Activated T-cell treated with anti-CD3 and anti-CD28 coated beads, Interleukin-2, amount 50 U/mL, for 24 hours (primary cell): ENCODE data around the gene HNRNPA1L2.
"Not testable (repeated sequence)": the region's sequence is repeated elsewhere in the genome, so short reads cannot be mapped to it uniquely, and the experiment has no call there.

Experiments used
- DNase-seq: peaks from one replicate; pipeline ENCODE4 v3.0.0-alpha.2; 2020
- H3K27ac Mint-ChIP-seq: 2 replicates; pipeline ENCODE4 v1.8.0; 2020; ENCODE audit warnings: mild to moderate bottlenecking, mixed read lengths
- H3K27me3 Mint-ChIP-seq: 2 replicates; pipeline ENCODE4 v1.8.0; 2020; ENCODE audit warnings: mixed read lengths
- H3K36me3 Mint-ChIP-seq: 2 replicates; pipeline ENCODE4 v1.8.0; 2020; ENCODE audit warnings: low read depth, mixed read lengths
- H3K4me1 Mint-ChIP-seq: 2 replicates; pipeline ENCODE4 v1.8.0; 2020; ENCODE audit warnings: low read depth, mixed read lengths
- H3K4me3 Mint-ChIP-seq: 2 replicates; pipeline ENCODE4 v1.8.0; 2020; ENCODE audit warnings: mild to moderate bottlenecking, moderate library complexity, mixed read lengths
- H3K9me3 Mint-ChIP-seq: 2 replicates; pipeline ENCODE4 v1.8.0; 2020; ENCODE audit warnings: mixed read lengths

HNRNPA1L2 gene

DNA sequence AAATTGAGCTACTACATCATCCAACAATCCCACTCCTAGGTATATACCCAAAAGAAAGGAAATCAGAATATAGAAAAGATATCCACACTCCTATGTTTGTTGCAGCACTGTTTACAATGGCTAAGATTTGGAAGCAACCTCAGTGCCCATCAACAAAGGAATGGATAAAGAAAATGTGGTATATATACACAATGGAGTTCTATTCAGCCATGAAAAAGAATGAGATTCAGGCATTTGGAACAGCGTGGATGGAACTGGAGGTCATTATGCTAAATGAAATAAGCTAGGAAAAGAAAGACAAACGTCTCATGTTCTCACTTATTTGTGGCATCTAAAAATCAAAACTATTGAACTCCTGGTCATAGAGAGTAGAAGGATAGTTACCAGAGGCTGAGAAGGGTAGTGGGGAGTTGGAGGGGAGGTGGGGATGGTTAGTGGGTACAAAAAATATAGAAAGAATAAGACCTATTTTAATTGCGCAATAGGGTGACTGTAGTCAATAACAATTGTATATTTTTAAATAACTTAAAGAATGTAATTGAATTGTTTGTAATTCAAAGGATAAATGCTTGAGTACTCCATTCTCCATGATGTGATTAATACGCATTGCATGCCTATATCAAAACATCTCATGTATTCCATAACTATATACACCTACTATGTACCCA lies 27.0 kb upstream of the HNRNPA1L2 start:
- DNase-seq, result no peak
- Mint-ChIP-seq H3K27me3 (no peaks in the 10 kb centered on the region), H3K36me3 (peaks cover 21% of the 10 kb centered on the region), H3K4me1 (peaks cover 26% of the 10 kb centered on the region), H3K4me3 (no peak overlapping the region), H3K9me3 (no peaks in the 10 kb centered on the region), H3K27ac (no peak overlapping the region)

- Mint-ChIP-seq H3K27ac (no peak overlapping the region), H3K36me3 (peaks cover 23% of the 10 kb centered on the region), H3K9me3 (no peaks in the 10 kb centered on the region), H3K27me3 (no peaks in the 10 kb centered on the region), H3K4me3 (peak overlapping the region; percentile 48), H3K4me1 (peaks cover 29% of the 10 kb centered on the region)
- no peak for DNase-seq
Measured at GRCh38 chr13:52615812-52616211, 26.4 kb upstream of the HNRNPA1L2 start.

DNA sequence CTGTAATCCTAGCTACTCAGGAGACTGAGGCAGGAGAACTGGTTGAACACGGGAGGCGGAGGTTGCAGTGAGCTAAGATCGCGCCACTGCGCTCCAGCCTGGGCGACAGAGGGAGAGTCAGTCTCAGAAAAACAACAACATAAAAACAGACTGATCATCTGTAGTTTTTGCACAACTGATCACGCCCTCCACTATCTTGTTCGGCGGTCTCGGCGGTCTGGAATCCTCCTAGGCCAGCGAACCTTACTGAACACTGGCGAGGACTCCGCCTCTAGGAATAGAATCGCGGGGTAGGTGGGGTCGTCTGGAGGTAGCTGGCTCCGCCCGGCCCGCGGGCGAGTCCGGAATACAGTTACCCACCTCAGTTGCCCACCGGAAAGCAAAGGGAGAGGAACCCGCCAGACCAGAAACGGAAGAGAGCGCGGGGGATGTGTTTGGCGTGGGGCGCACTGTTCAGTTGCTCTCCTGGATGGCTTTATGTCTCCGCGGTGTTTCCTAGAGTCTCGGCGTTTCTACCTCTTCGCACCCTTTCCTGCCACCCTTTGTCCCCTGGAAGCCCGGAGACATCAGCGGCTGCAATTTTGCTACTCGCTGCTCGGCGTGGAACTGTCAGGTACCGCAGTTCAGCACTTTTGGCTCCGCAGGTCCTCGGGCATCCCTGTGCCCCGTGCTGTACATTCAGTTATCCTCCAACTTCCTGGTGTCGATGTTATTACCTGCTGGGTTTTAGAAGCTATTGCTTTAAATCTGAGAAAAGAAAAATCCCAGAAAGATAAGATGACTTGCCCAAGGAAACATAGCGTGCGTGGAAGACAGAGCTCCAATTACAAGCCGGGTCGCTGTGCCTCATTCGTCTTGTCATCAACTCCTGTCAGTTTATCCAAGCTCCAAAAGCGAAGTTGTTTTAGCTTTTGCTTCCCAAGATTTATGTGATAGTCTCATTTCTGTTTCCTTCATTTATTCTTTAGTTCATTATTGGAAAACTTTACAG lies 24.9 kb upstream of the HNRNPA1L2 start:
- peaks cover 40% of the 10 kb centered on the region for H3K4me1 Mint-ChIP-seq
- no peaks in the 10 kb centered on the region for H3K27me3 Mint-ChIP-seq
- H3K27ac Mint-ChIP-seq, result peak overlapping the region; percentile 95

GRCh38 chr13:52631083-52631690 lies 11.0 kb upstream of the HNRNPA1L2 start:
- Mint-ChIP-seq H3K36me3 (peaks cover 78% of the 10 kb centered on the region), H3K27ac (peak overlapping the region; percentile 19)
- H3K4me3 Mint-ChIP-seq, DNase-seq, H3K27me3 Mint-ChIP-seq, H3K4me1 Mint-ChIP-seq, H3K9me3 Mint-ChIP-seq: not testable (repeated sequence)

More for the DNA sequence above, 24.9 kb upstream of the HNRNPA1L2 start:
- H3K4me3 Mint-ChIP-seq, result peak overlapping the region; percentile 98
- no peaks in the 10 kb centered on the region for H3K9me3 Mint-ChIP-seq
- peaks cover 33% of the 10 kb centered on the region for H3K36me3 Mint-ChIP-seq
- DNase-seq, result peak; percentile 90

GRCh38 chr13:52638666-52639328 lies 3.4 kb upstream of the HNRNPA1L2 start:
- H3K27ac Mint-ChIP-seq, result peak overlapping the region; percentile 61
- H3K36me3 Mint-ChIP-seq, result peaks cover 80% of the 10 kb centered on the region

DNA sequence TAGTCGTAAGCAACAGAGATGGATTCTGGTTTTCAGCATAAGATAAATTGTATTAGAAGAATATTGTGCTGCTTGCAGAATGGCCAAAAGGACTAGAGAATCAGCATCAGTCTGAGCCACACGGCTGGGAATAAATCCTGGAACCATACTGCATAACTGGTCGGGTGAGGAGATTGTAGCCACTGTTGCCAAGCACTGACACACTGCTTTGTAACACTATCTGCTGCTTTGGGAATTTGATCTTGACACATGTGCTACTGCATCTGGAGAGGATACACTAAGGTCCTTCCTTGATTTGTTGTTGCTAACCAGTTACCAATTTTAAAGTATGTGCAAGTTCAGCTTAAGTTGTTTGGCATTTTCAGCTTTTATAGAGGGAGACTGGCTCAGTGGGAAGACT lies 1.9 kb downstream of the HNRNPA1L2 start:
- peak overlapping the region; percentile 4 for H3K27ac Mint-ChIP-seq
- H3K4me3 Mint-ChIP-seq, result no peak overlapping the region
- no peaks in the 10 kb centered on the region for H3K9me3 Mint-ChIP-seq
- H3K36me3 Mint-ChIP-seq, result peaks cover 58% of the 10 kb centered on the region
- no peaks in the 10 kb centered on the region for H3K27me3 Mint-ChIP-seq
- DNase-seq, result no peak
- H3K4me1 Mint-ChIP-seq, result no peaks in the 10 kb centered on the region

More at GRCh38 chr13:52638666-52639328, 3.4 kb upstream of the HNRNPA1L2 start:
- no peak for DNase-seq
- Mint-ChIP-seq H3K4me1 (no peaks in the 10 kb centered on the region), H3K27me3 (no peaks in the 10 kb centered on the region), H3K9me3 (no peaks in the 10 kb centered on the region), H3K4me3 (no peak overlapping the region)

GRCh38 chr13:52646967-52647366 lies 4.7 kb downstream of the HNRNPA1L2 start:
- no peaks in the 10 kb centered on the region for H3K9me3 Mint-ChIP-seq
- H3K27me3 Mint-ChIP-seq, result no peaks in the 10 kb centered on the region
- peaks cover 8% of the 10 kb centered on the region for H3K4me1 Mint-ChIP-seq
- DNase-seq, result no peak
- H3K27ac Mint-ChIP-seq, result no peak overlapping the region
- H3K4me3 Mint-ChIP-seq, result no peak overlapping the region
- peaks cover 53% of the 10 kb centered on the region for H3K36me3 Mint-ChIP-seq

DNA sequence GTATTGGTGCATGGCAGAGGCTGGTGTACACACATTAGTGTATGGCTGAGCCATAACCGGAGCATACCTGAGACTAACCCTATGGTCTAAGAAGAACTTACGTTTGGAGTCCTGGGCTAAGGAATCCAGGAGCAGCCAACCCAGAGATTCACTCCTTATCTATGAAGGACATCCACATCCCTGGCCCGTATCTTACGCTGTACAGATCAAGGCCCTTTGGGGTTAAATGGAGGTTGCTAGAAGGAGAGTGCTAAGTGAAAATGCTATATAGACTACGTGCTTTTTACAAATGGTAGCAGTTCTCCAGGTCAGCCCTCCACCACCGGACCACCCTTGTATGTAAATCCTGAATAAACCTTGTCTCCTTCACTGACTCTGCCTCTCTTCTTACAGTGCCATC lies 8.5 kb downstream of the HNRNPA1L2 start:
- H3K9me3 Mint-ChIP-seq, result no peaks in the 10 kb centered on the region
- peaks cover 37% of the 10 kb centered on the region for H3K36me3 Mint-ChIP-seq
- peaks cover 16% of the 10 kb centered on the region for H3K4me1 Mint-ChIP-seq
- H3K27me3 Mint-ChIP-seq, result no peaks in the 10 kb centered on the region
- DNase-seq, result no peak
- no peak overlapping the region for H3K4me3 Mint-ChIP-seq
- no peak overlapping the region for H3K27ac Mint-ChIP-seq

DNA sequence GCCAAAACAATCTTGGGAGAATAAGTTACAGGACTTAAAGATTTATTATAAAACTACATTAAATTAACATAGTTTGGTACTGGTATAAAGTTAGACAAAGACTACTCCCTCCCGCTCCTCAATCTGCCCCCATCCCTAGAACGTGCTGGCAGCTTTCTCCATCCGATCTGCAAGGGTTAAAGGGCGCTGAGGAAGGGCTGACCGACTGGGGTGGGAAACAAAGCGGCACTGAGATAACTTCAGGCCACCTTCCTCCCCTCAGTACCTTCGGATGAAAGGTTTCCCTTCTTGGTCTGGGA lies 9.6 kb downstream of the HNRNPA1L2 start:
- Mint-ChIP-seq H3K36me3 (peaks cover 37% of the 10 kb centered on the region), H3K27ac (no peak overlapping the region), H3K27me3 (no peaks in the 10 kb centered on the region), H3K4me3 (no peak overlapping the region), H3K4me1 (peaks cover 16% of the 10 kb centered on the region), H3K9me3 (no peaks in the 10 kb centered on the region)
- no peak for DNase-seq

DNA sequence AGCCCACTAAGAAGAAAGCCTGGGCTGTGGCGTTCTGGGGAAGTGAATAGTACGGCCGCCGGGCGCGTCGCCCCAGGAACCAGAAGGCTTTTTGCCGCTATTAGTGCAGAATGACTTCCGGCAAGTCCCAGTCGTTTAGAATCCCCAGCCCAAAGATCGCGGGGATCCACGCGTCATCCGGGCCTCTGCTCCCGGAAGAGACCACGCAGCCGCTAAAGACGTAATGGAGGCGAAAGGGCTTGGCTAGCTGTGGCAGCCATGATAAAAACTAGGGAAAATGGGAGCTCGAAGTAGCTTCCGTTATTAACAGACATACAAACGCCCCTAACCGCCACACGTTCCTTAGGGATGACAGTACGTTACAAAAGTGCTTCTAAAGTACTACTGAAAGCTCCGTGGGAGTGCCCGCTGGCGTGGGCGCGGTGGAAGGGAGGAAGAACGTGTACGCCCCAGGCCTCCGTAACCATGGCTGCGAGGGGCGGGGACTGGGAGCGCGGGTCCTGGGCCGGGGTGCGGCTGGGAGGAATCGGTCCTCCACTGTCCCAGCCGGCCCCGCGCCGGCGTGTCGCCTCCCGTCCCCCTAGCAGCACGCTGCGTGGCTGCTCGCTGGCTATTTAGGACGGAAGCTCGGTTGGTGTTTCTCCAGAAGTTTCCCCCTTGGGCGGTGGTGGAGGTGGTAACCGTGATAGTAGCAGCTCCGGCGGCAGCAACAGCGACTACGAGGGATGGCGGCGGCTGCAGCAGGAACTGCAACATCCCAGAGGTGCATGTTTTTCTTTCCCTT lies 10.2 kb downstream of the HNRNPA1L2 start, which contains the start of gene SUGT1:
SUGT1 (plus strand) TSS at position 641 of the 784 bp plus-strand sequence; CDS start at position 726, 85 bp downstream.
- H3K27me3 Mint-ChIP-seq, result no peaks in the 10 kb centered on the region
- no peak within 1 kb of the TSS for H3K27ac Mint-ChIP-seq
- peaks cover 16% of the 10 kb centered on the region for H3K4me1 Mint-ChIP-seq
- peak; percentile 97 for DNase-seq
- peaks cover 37% of the 10 kb centered on the region for H3K36me3 Mint-ChIP-seq
- no peaks in the 10 kb centered on the region for H3K9me3 Mint-ChIP-seq
- H3K4me3 Mint-ChIP-seq, result no peak within 1 kb of the TSS

- Mint-ChIP-seq H3K27ac (no peak overlapping the region), H3K27me3 (no peaks in the 10 kb centered on the region), H3K4me1 (peaks cover 17% of the 10 kb centered on the region), H3K4me3 (no peak overlapping the region), H3K36me3 (peaks cover 37% of the 10 kb centered on the region), H3K9me3 (no peaks in the 10 kb centered on the region)
- DNase-seq, result no peak
Measured at GRCh38 chr13:52652980-52653303, 10.7 kb downstream of the HNRNPA1L2 start.

DNA sequence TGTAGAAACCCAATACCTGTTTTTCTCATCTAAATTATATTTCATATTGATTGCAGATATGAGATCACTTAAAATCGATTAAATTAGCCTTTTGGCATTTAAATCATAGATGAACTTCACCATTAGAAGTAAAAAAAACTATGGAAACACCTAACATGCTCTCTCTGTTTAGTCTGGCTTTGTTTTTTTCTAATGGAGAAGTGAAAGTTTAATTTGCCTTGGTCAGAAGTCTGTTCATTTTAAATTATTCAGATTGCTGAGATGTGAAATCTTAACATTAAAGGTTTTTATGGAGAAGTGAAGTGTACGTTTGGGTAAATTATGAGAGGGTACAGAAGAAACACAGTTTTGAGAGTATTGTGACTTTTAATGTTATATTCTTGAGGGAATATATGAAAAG lies 17.1 kb downstream of the HNRNPA1L2 start:
- H3K36me3 Mint-ChIP-seq, result peaks cover 53% of the 10 kb centered on the region
- DNase-seq, result no peak
- no peak overlapping the region for H3K4me3 Mint-ChIP-seq
- no peak overlapping the region for H3K27ac Mint-ChIP-seq
- no peaks in the 10 kb centered on the region for H3K9me3 Mint-ChIP-seq
- no peaks in the 10 kb centered on the region for H3K27me3 Mint-ChIP-seq
- peaks cover 17% of the 10 kb centered on the region for H3K4me1 Mint-ChIP-seq

GRCh38 chr13:52664272-52664671 lies 22.0 kb downstream of the HNRNPA1L2 start:
- Mint-ChIP-seq H3K36me3 (peaks cover 92% of the 10 kb centered on the region), H3K4me3 (no peak overlapping the region), H3K27me3 (no peaks in the 10 kb centered on the region), H3K4me1 (peaks cover 17% of the 10 kb centered on the region), H3K9me3 (no peaks in the 10 kb centered on the region), H3K27ac (no peak overlapping the region)
- DNase-seq, result no peak

DNA sequence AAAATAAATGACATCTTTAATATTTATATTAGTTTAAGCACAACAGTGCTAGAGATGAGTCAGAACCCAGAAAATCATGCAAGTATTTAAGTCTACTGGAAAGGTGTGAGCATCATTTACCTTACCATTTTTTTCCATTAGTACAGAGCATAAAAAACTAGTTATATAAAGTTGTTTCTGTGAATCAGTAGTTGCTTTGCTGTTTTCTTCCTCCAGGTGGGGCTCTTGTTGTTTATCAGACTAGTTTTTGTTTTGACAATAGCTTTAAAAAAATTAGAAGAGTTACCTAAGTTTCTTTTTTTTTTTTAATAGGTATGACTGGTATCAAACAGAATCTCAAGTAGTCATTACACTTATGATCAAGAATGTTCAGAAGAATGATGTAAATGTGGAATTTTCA lies 23.1 kb downstream of the HNRNPA1L2 start:
- H3K36me3 Mint-ChIP-seq, result peaks cover 93% of the 10 kb centered on the region
- peaks cover 14% of the 10 kb centered on the region for H3K4me1 Mint-ChIP-seq
- no peaks in the 10 kb centered on the region for H3K9me3 Mint-ChIP-seq
- no peak overlapping the region for H3K27ac Mint-ChIP-seq
- H3K4me3 Mint-ChIP-seq, result no peak overlapping the region
- no peak for DNase-seq
- no peaks in the 10 kb centered on the region for H3K27me3 Mint-ChIP-seq
